Thoracic aorta (tissue), 2 donors: ENCODE data around the gene SHH. TPM values are rescaled to one million over a fixed set of nuclear protein-coding genes. Genes with fewer than 3 reads are reported as not detected.

Source experiments
- ATAC-seq: fragments of 150-250 bp; one replicate; pipeline ENCODE4 v1.8.0; 2017; ENCODE audit warnings: low read depth; ENCODE audit not compliant: insufficient number of reproducible peaks, low FRiP score
- DNase-seq: peaks from one replicate; pipeline ENCODE4 v3.0.0-alpha.2; 2020; ENCODE audit warnings: low spot score
- H3K27ac ChIP-seq, 2 donors: fragments of 200-600 bp; sonication (generic); 1 replicate in 1 of 2; 2 replicates in 1 of 2; pipeline ENCODE4 v1.5.1; 2016; ENCODE audit warnings: mild to moderate bottlenecking in 2 of 2, moderate library complexity in 2 of 2
- H3K27me3 ChIP-seq: fragments of 200-600 bp; sonication (generic); replicated peaks from 2 replicates; pipeline ENCODE4 v1.6.0; 2016; ENCODE audit warnings: mild to moderate bottlenecking; ENCODE audit not compliant: insufficient read depth
- H3K36me3 ChIP-seq: fragments of 200-600 bp; sonication (generic); one replicate; pipeline ENCODE4 v1.5.1; 2016
- H3K4me1 ChIP-seq, 2 donors: fragments of 200-600 bp; sonication (generic); 1 replicate in 1 of 2; 2 replicates in 1 of 2; pipeline versions ENCODE4 v1.5.1 to v1.6.0; 2016; ENCODE audit warnings: low read depth in 2 of 2, mild to moderate bottlenecking in 1 of 2; ENCODE audit not compliant: control insufficient read depth in 1 of 2
- H3K4me3 ChIP-seq: fragments of 200-600 bp; sonication (generic); 2 replicates; pipeline ENCODE4 v1.5.1; 2016; ENCODE audit warnings: mild to moderate bottlenecking
- H3K9me3 ChIP-seq: fragments of 200-600 bp; sonication (generic); 2 replicates; pipeline ENCODE4 v1.5.1; 2016
- total RNA-seq, 2 donors: library from RNA; depleted of rRNA; stranded (reverse); fragments of >200 nt; gene quantifications; one replicate each; pipeline versions ENCODE4 v1.1.0 to v1.2.3, GENCODE V29; 2016
- TF ChIP-seq, protein P1 (sequence below): fragments of 200-600 bp; sonication (generic); IDR thresholded peaks from one replicate; pipeline ENCODE4 v1.5.1; 2019; ENCODE audit warnings: antibody characterized with exemption

SHH gene
- total RNA-seq, 2 donors from 2014 or later: 0.28 TPM; not detected in 1

DNA sequence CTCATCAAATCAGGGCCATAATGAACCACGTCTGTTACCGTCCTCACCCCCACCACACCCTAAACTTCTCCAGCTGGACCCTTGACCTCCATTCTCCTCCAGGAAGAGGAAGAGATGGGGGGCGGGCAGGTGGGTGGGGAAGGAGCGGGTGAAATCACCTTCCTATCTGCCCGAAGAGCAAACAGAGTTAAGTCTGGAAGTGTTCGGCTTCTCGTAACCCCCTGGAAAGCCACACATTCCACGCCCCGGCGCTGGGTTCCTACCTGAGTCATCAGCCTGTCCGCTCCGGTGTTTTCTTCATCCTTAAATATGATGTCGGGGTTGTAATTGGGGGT lies 736 bp downstream of the SHH start:
- no peak overlapping the region for H3K4me3 ChIP-seq
- peaks cover 6% of the 10 kb centered on the region for H3K27me3 ChIP-seq
- H3K4me1 ChIP-seq: peaks cover 6 to 22% of the 10 kb centered on the region in 2 donors
- no peaks in the 10 kb centered on the region for H3K36me3 ChIP-seq
- ATAC-seq (no peak), DNase-seq (no peak)
- no peaks in the 10 kb centered on the region for H3K9me3 ChIP-seq
- TF ChIP-seq, protein P1, sequence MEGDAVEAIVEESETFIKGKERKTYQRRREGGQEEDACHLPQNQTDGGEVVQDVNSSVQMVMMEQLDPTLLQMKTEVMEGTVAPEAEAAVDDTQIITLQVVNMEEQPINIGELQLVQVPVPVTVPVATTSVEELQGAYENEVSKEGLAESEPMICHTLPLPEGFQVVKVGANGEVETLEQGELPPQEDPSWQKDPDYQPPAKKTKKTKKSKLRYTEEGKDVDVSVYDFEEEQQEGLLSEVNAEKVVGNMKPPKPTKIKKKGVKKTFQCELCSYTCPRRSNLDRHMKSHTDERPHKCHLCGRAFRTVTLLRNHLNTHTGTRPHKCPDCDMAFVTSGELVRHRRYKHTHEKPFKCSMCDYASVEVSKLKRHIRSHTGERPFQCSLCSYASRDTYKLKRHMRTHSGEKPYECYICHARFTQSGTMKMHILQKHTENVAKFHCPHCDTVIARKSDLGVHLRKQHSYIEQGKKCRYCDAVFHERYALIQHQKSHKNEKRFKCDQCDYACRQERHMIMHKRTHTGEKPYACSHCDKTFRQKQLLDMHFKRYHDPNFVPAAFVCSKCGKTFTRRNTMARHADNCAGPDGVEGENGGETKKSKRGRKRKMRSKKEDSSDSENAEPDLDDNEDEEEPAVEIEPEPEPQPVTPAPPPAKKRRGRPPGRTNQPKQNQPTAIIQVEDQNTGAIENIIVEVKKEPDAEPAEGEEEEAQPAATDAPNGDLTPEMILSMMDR: no peak
- no peak overlapping the region for H3K27ac ChIP-seq

DNA sequence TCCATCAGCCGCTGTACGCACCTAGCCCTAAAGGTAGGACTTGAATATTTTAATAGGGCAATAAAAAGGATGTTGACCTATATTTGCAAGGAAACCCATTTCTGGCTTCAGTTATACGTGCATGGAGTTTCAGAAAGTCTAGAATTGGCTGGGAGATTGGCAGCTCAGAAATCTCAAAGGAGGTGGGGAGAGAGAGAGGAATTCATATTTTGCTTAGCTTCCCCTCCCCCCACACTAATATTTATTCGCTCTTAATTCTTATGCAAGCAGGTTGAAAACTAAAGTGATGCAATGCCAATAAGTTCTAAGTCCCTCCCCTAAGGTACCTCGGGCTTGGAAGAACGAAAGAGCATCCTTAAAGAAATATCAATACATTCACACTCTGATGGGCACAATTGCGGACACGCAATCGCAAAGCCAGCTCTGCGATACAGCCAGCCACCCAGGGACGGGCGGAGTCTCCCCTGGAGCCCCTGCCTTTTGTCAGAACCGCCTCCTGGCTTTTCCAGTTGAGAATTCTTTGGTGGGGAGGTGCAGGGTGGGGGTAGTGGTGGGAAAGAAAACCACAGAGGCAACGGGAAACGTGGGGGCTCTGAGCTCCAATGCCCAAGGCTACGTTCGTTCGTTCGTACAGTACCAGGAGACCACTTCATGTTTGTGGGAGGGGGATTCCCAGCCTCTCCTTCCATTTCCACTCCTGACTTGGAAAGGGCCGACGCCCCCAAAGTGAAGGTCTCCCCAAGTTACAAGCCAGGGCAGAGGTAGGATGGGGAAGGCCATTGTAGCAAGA lies 1.3 kb downstream of the SHH start:
- Histone ChIP-seq H3K27ac (no peak overlapping the region), H3K36me3 (no peaks in the 10 kb centered on the region), H3K27me3 (peaks cover 6% of the 10 kb centered on the region), H3K9me3 (no peaks in the 10 kb centered on the region), H3K4me1 (peaks cover 7 to 24% of the 10 kb centered on the region in 2 donors), H3K4me3 (no peak overlapping the region)
- TF ChIP-seq, protein P1: no peak
- DNase-seq (no peak), ATAC-seq (no peak)

DNA sequence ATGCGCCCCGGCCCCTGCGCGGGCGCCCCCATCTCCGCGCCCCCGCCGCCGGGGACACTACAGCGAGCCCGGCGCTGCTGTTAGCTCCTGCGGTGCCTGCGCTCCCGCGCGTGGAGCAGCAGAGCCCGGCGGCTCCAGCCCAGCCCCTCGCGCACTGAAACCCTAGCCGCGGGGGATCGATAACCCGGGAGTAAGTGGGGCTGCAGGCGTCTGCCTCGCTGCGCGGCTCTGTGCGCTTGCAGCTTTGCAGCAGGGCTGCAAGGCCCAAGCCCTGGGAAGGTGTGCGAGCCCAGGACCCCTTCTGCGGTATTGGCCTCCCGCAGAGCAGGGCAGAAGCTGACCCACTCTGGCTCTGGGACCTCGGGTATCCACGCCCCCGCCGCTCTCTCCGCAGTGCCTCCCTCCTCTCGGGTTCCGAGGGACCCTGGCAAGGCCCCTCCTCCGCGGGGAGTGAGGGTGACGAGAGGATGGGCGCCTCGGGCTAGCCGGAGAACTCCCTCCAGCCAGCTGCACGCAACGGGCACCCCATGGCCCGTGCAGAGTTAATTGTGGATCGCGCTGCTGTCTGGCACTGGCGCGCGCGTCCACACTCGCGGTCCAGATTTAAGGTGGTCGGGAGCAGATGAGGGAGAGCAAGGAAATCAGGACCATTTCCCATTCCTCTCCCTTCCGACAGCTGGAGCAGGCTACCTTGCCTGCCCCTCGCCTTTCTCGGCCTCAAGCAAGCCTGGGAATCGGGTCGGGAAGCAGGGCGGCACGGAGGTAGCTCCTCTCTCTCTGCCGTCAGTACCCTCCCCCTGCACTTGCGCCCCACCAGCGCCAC lies 2.1 kb downstream of the SHH start:
- ATAC-seq (no peak), DNase-seq (no peak)
- Histone ChIP-seq H3K27me3 (peaks cover 6% of the 10 kb centered on the region), H3K4me1 (peaks cover 15 to 32% of the 10 kb centered on the region in 2 donors), H3K9me3 (no peaks in the 10 kb centered on the region), H3K4me3 (no peak overlapping the region), H3K36me3 (no peaks in the 10 kb centered on the region), H3K27ac (no peak overlapping the region)
- TF ChIP-seq, protein P1: no peak

DNA sequence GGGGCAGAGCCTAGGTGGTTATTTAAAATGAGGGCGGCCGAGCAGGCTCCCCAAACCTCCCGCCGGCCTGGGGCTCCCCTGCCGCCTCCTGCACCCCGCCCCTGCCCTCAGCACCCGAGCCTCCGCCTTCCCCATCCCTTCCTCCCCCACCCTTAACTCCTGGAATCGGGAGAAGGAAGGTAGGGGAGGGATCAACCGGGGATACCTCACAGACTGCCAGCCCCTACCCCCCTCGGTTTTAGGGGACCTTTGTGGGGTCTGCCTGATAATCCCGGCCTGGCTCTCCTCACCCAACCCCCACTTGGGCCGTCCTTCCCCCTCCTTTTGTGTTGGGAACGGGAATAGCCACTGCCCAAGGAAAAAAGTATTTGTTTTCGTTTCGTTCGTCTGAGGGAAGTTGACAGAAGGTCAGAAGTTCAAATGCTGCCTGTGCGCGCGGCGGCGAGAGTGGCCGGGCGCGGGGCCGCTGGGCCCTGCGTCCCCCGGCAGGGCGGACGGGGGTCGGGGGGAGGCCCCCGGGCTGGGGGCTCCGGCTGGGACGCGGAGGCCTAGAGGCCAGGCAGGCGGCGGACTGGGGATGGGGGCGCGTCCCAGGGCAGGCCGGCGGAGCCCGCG lies 2.8 kb downstream of the SHH start:
- H3K27me3 ChIP-seq: peaks cover 6% of the 10 kb centered on the region
- no peak for ATAC-seq

More for the DNA sequence above, 2.8 kb downstream of the SHH start:
- TF ChIP-seq, protein P1: no peak
- Histone ChIP-seq H3K4me1 (peaks cover 22 to 40% of the 10 kb centered on the region in 2 donors), H3K9me3 (no peaks in the 10 kb centered on the region), H3K27ac (no peak overlapping the region), H3K36me3 (no peaks in the 10 kb centered on the region), H3K4me3 (peak overlapping the region; percentile 43)
- DNase-seq: no peak
